K562 (cell line): ENCODE results near the gene MPI. TPM values are rescaled to one million over a fixed set of nuclear protein-coding genes. Genes with fewer than 3 reads are reported as not detected.
A peak's percentile ranks its signal among the peaks of the same experiment; 100 is the strongest.

ENCODE experiments used
- ARHGAP35 ChIP-seq: fragments of 450-650 bp; IDR thresholded peaks from 2 replicates; pipeline ENCODE4 v1.6.1; 2018; ENCODE audit not compliant: partially characterized antibody
- BACH1 ChIP-seq: fragments of 200-800 bp; sonication (Bioruptor generic); IDR thresholded peaks from 2 replicates; pipeline ENCODE4 v1.6.1; 2016; ENCODE audit warnings: missing genetic modification characterization, missing compliant biosample characterization
- DACH1 ChIP-seq: fragments of 450-650 bp; IDR thresholded peaks from 2 replicates; pipeline ENCODE4 v1.6.1; 2018; ENCODE audit not compliant: partially characterized antibody
- EWSR1 ChIP-seq: fragments of 450-650 bp; IDR thresholded peaks from 2 replicates; pipeline ENCODE4 v1.6.1; 2018; ENCODE audit warnings: borderline replicate concordance, mild to moderate bottlenecking, low read depth, moderate library complexity; ENCODE audit not compliant: partially characterized antibody
- FOXP4 ChIP-seq: sonication (generic); formaldehyde crosslinking; IDR thresholded peaks from 2 replicates; pipeline ENCODE4 v1.8.0; 2022; ENCODE audit warnings: mild to moderate bottlenecking, missing genetic modification reagents, borderline replicate concordance
- HNRNPL ChIP-seq: fragments of 200-400 bp; formaldehyde crosslinking; IDR thresholded peaks from 2 replicates; pipeline ENCODE4 v1.6.1; 2017; ENCODE audit warnings: low read depth, mild to moderate bottlenecking, low read length
- NKRF ChIP-seq: fragments of 450-650 bp; IDR thresholded peaks from 2 replicates; pipeline ENCODE4 v1.6.1; 2016; ENCODE audit warnings: borderline replicate concordance
- NRF1 ChIP-seq, 2 experiments: fragments of 450-650 bp; IDR thresholded peaks in 1 of 2; conservative IDR thresholded peaks in 1 of 2; 2 replicates each; pipeline ENCODE4 v1.6.1; 2014; ENCODE audit warnings: mild to moderate bottlenecking in 2 of 2
- RERE ChIP-seq: sonication (generic); formaldehyde crosslinking; IDR thresholded peaks from 2 replicates; pipeline ENCODE4 v1.8.0; 2023; ENCODE audit warnings: missing genetic modification reagents, mild to moderate bottlenecking, borderline replicate concordance
- SMARCA4 ChIP-seq: fragments of 450-650 bp; IDR thresholded peaks from 2 replicates; pipeline ENCODE4 v1.6.1; 2016
- STAT6 ChIP-seq: sonication (generic); formaldehyde crosslinking; IDR thresholded peaks from 2 replicates; pipeline ENCODE4 v1.8.1; 2023; ENCODE audit warnings: mild to moderate bottlenecking, missing genetic modification reagents
- TEAD4 ChIP-seq, 2 experiments: sonication (generic) in 1 of 2; formaldehyde crosslinking in 1 of 2; IDR thresholded peaks; 2 replicates each; pipeline versions ENCODE4 v1.6.1 to v1.8.0; 2012 to 2022; ENCODE audit warnings: borderline replicate concordance in 1 of 2, inconsistent platforms in 1 of 2, low read length in 1 of 2, mild to moderate bottlenecking in 1 of 2, missing genetic modification reagents in 1 of 2
- YY1 ChIP-seq, 3 experiments: IDR thresholded peaks; 2 replicates each; pipeline ENCODE4 v1.6.1; 2011; ENCODE audit warnings: low read length in 2 of 3, mild to moderate bottlenecking in 2 of 3, moderate library complexity in 2 of 3, borderline replicate concordance in 1 of 3, control low read depth in 1 of 3, low read depth in 1 of 3; ENCODE audit not compliant: insufficient read depth in 3 of 3, insufficient replicate concordance in 2 of 3, control insufficient read depth in 1 of 3, insufficient read length in 1 of 3; ENCODE audit errors: extremely low read depth in 1 of 3
- ZNF551 ChIP-seq: fragments of 250-450 bp; sonication (Bioruptor Pico); IDR thresholded peaks from 2 replicates; pipeline ENCODE4 v1.5.0; 2021; ENCODE audit warnings: mild to moderate bottlenecking, moderate library complexity
- ZNF77 ChIP-seq: fragments of 250-450 bp; sonication (Bioruptor Pico); IDR thresholded peaks from 2 replicates; pipeline ENCODE4 v1.5.0; 2020
- polyA plus RNA-seq, 8 experiments: library from polyadenylated mRNA; depleted of rRNA in 4 of 8; stranded (reverse) in 5 of 8; unstranded in 3 of 8; fragments of >200 nt; fragmentation: Nextera tagmentation in 2 of 8; fragmentation: Illumina TruSeq in 1 of 8; extraction: Ambion mirVana in 2 of 8; extraction: Trizol in 1 of 8; gene quantifications; 2 replicates each; pipeline versions ENCODE4 v1.2.1 to v1.2.3, GENCODE V29; 2011 to 2014; ENCODE audit warnings: inconsistent platforms in 1 of 8, missing spikeins in 1 of 8
- total RNA-seq, 7 experiments: library from RNA; depleted of rRNA in 6 of 7; stranded (reverse); fragments of >200 nt in 6 of 7; fragmentation: Illumina TruSeq in 2 of 7; extraction: Trizol in 2 of 7; gene quantifications; 2 replicates each; pipeline versions ENCODE4 v1.2.1 to v1.2.3, GENCODE V29; 2011 to 2021; ENCODE audit warnings: low replicate concordance in 1 of 7

The MPI gene
- total and polyA plus RNA-seq, 9 of the 15 experiments (the other 6 are each of a cell fraction or from before 2014, with no cell fraction given), result 30.7 to 105 (median 40.5) TPM

GRCh38 chr15:74843445-74843828 is 46.4 kb upstream of the MPI start (continued):
- no peak for TF ChIP-seq NKRF
- no peak for TF ChIP-seq SMARCA4
- TF ChIP-seq YY1 (IDR thresholded peaks at IDR 0.05; ENCODE audit: borderline replicate concordance in 1 of 3, control insufficient read depth in 1 of 3, extremely low read depth in 1 of 3, insufficient read depth in 3 of 3, insufficient read length in 1 of 3, insufficient replicate concordance in 2 of 3, low read depth in 1 of 3, low read length in 2 of 3), result no peak
- no peak for TF ChIP-seq RERE (CRISPR knock-in tag)
- no peak for TF ChIP-seq ARHGAP35
- no peak for TF ChIP-seq NRF1 (conservative IDR thresholded peaks at IDR 0.05 in 1 of 2, IDR thresholded peaks at IDR 0.05 in 1 of 2)
- no peak for TF ChIP-seq FOXP4 (CRISPR knock-in tag)
- TF ChIP-seq DACH1, result no peak
- TF ChIP-seq EWSR1, result no peak
- TF ChIP-seq BACH1 (tag), result no peak
- TF ChIP-seq HNRNPL, result no peak; the same call in 1 of the 2 replicates
- no peak for TF ChIP-seq ZNF77
- TF ChIP-seq STAT6 (CRISPR knock-in tag), result no peak
- no peak for TF ChIP-seq ZNF551 (CRISPR knock-in tag)
- peak; percentile 40; the same call in 1 of the 2 replicates for TF ChIP-seq TEAD4 (IDR thresholded peaks at IDR 0.05; ENCODE audit: low read length)
- no peak for TF ChIP-seq TEAD4 (CRISPR knock-in tag; IDR thresholded peaks at IDR 0.05; ENCODE audit: borderline replicate concordance)
